OCI-LY3 (cell line): ENCODE data around the gene DNAJC4.
A peak's percentile ranks its signal among the peaks of the same experiment; 100 is the strongest.

Experiments used
- H2AFZ ChIP-seq: fragments of 200-600, 300-600 bp; shearing (Covaris generic); 2 replicates; pipeline ENCODE4 v1.6.0; 2014; ENCODE audit warnings: antibody characterized with exemption, low read depth, low read length
- H3K27ac ChIP-seq: fragments of 200-600, 300-600 bp; sonication (generic); 2 replicates; pipeline ENCODE4 v1.5.1; 2014; ENCODE audit warnings: mild to moderate bottlenecking, low read length, moderate library complexity, mixed read lengths
- H3K27me3 ChIP-seq: fragments of 200-600, 300-600 bp; sonication (generic); 2 replicates; pipeline ENCODE4 v1.6.1; 2014; ENCODE audit warnings: low read depth, low read length, mixed read lengths
- H3K36me3 ChIP-seq: fragments of 200-600, 300-600 bp; sonication (generic); replicated peaks from 2 replicates; pipeline ENCODE3; 2014; ENCODE audit warnings: low read depth, low read length, mixed read lengths
- H3K4me1 ChIP-seq: fragments of 300-600, 200-600 bp; sonication (generic); 2 replicates; pipeline ENCODE4 v1.6.1; 2014; ENCODE audit warnings: low read length, mixed read lengths
- H3K4me2 ChIP-seq: fragments of 200-600, 300-600 bp; sonication (generic); 2 replicates; pipeline ENCODE4 v1.6.1; 2014; ENCODE audit warnings: low read length, mixed read lengths
- H3K4me3 ChIP-seq: fragments of 300-600, 200-600 bp; sonication (generic); 2 replicates; pipeline ENCODE4 v1.5.1; 2014; ENCODE audit warnings: antibody characterized with exemption, mild to moderate bottlenecking, low read length, moderate library complexity
- H3K79me2 ChIP-seq: fragments of 300-600, 200-600 bp; shearing (Covaris generic); 2 replicates; pipeline ENCODE4 v1.6.1; 2014; ENCODE audit warnings: mild to moderate bottlenecking, low read length, mixed read lengths
- H3K9ac ChIP-seq: fragments of 300-600, 200-600 bp; shearing (Covaris generic); 2 replicates; pipeline ENCODE4 v1.6.0; 2014; ENCODE audit warnings: mild to moderate bottlenecking, low read length, moderate library complexity
- H3K9me3 ChIP-seq: fragments of 200-600, 300-600 bp; shearing (Covaris generic); 2 replicates; pipeline ENCODE4 v1.6.1; 2014; ENCODE audit warnings: low read length, mixed read lengths; ENCODE audit not compliant: insufficient read depth
- H4K20me1 ChIP-seq: fragments of 200-600, 300-600 bp; sonication (generic); 2 replicates; pipeline ENCODE4 v1.6.1; 2016; ENCODE audit warnings: low read length, mixed read lengths; ENCODE audit not compliant: insufficient read depth
- CTCF ChIP-seq: fragments of 200-600, 300-600 bp; sonication (generic); IDR thresholded peaks from 2 replicates; pipeline ENCODE4 v1.5.1; 2014; ENCODE audit warnings: antibody characterized with exemption, low read length, low read depth
- EZH2phosphoT487 ChIP-seq: fragments of 200-600 bp; shearing (Covaris generic); IDR thresholded peaks from 2 replicates; pipeline ENCODE4 v1.6.1; 2018; ENCODE audit warnings: antibody characterized with exemption, mixed run types, low read depth

The DNAJC4 gene

DNA sequence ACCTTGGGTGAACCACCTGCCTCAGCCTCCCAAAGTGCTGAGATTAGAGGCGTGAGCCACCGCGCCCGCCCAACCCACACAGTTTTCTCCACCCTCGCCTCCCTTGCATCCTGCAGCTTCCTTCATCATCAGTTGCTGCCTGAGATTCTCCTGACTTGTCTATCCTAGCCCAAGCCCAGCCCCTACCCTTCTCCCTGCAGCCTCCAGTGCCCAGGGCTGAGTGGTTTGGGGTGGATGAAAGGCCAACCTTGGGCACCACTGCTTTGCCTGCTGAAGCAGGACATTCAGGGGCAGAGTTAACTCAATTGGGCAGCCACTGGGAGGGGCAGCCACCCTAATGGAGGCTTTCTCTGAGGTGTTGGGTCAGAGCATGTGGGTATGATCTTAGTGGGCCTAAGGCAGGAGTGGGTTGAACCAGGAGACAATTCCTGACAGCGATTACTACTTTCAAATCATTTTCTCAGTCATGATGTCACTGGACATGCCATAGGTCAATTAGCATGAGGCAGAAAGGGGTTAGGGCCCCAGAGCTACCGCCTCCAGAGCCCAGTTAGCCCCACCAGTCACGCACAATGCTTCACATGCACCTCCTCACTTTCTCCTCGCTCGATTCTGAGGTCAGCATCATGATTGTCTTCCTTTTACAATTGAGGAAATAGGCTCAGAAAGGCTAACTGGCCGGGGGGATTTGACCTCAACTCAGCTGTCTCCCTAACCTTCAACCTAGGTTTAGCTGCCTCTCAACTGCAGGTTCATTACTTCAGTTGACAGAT is 9.5 kb downstream of the DNAJC4 start:
- no peaks in the 10 kb centered on the region for H3K27me3 ChIP-seq
- H3K9me3 ChIP-seq, result no peaks in the 10 kb centered on the region
- H3K4me2 ChIP-seq, result peak overlapping the region; percentile 99
- H4K20me1 ChIP-seq, result peaks cover 12% of the 10 kb centered on the region; the same call in 1 of the 2 replicates
- H3K9ac ChIP-seq, result peak overlapping the region; percentile 94
- H3K79me2 ChIP-seq, result peaks cover 49% of the 10 kb centered on the region
- H3K27ac ChIP-seq, result peak overlapping the region; percentile 89
- H3K4me3 ChIP-seq, result peak overlapping the region; percentile 94
- peaks cover 50% of the 10 kb centered on the region for H3K36me3 ChIP-seq
- H3K4me1 ChIP-seq, result peaks cover 61% of the 10 kb centered on the region
- H2AFZ ChIP-seq, result no peak overlapping the region
- TF ChIP-seq EZH2phosphoT487, result no peak

DNA sequence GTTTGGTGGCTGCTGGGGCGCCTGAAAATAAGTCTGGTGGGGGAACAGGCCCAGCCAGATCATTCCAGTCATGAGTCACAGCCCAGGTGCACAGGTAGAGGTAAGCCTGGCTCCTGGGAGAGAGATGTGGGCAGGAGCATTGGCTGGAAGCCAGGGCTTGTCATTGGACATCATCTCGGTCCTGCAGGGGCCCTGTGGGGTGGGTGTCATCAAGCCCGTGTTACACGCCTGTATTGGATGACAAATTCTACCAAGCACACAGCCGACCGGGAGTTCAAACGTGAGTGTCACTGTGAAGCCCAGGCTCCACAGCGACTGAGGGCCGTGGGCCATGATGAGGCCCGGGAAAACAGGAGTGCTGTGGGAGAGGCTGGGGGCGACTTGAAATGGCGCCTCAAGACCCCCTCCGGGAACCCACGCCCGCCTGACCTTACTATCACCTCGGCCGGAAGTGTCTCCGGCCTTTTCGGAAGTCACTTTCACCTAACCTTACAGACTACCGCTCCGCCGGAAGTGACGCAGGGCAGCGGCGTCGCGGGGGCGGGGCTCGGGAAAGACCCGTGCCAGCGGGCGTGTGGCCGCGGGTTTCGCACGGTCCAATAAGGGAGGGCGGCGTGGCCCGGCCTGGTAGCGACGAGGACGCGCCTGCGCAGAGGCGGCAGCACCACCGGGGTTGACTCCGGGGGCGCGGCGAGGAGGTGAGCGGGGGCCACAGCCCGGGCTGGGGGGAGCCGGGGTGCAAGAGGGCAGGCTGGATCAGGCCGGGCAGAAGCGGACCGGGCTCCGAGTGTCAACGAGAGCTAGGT is 10.3 kb downstream of the DNAJC4 start, which contains the start of gene FKBP2:
FKBP2 (plus strand) TSS at position 661 of the 806 bp plus-strand sequence. CDS start 1,293 bp downstream, outside the sequence.
- no peaks in the 10 kb centered on the region for H3K27me3 ChIP-seq
- H2AFZ ChIP-seq, result 0 out of 2 replicates have a peak within 1 kb of the TSS, but pooled peaks have one; percentile 35
- H3K9me3 ChIP-seq, result no peaks in the 10 kb centered on the region
- H3K27ac ChIP-seq, result peak within 1 kb of the TSS; percentile 89
- peaks cover 6% of the 10 kb centered on the region; the same call in 1 of the 2 replicates for H4K20me1 ChIP-seq
- H3K4me2 ChIP-seq, result peak within 1 kb of the TSS; percentile 99
- TF ChIP-seq CTCF, result no peak
- no peak for TF ChIP-seq EZH2phosphoT487
- H3K79me2 ChIP-seq, result peaks cover 50% of the 10 kb centered on the region
- H3K36me3 ChIP-seq, result peaks cover 47% of the 10 kb centered on the region
- H3K9ac ChIP-seq, result peak within 1 kb of the TSS; percentile 94
- H3K4me3 ChIP-seq, result peak within 1 kb of the TSS; percentile 94
- peaks cover 61% of the 10 kb centered on the region for H3K4me1 ChIP-seq

- Histone ChIP-seq H3K79me2 (peaks cover 50% of the 10 kb centered on the region), H3K4me1 (peaks cover 56% of the 10 kb centered on the region), H3K4me2 (peak overlapping the region; percentile 99), H4K20me1 (0 out of 2 replicates have a peak, but pooled peaks cover 3% of the 10 kb centered on the region), H2AFZ (0 out of 2 replicates have a peak overlapping the region, but pooled peaks have one; percentile 35), H3K36me3 (peaks cover 42% of the 10 kb centered on the region), H3K9ac (peak overlapping the region; percentile 94), H3K4me3 (peak overlapping the region; percentile 94), H3K27ac (peak overlapping the region; percentile 89), H3K9me3 (no peaks in the 10 kb centered on the region), H3K27me3 (no peaks in the 10 kb centered on the region)
- TF ChIP-seq EZH2phosphoT487 (no peak), CTCF (no peak)
Observed at GRCh38 chr11:64241241-64241490, 10.8 kb downstream of the DNAJC4 start.

DNA sequence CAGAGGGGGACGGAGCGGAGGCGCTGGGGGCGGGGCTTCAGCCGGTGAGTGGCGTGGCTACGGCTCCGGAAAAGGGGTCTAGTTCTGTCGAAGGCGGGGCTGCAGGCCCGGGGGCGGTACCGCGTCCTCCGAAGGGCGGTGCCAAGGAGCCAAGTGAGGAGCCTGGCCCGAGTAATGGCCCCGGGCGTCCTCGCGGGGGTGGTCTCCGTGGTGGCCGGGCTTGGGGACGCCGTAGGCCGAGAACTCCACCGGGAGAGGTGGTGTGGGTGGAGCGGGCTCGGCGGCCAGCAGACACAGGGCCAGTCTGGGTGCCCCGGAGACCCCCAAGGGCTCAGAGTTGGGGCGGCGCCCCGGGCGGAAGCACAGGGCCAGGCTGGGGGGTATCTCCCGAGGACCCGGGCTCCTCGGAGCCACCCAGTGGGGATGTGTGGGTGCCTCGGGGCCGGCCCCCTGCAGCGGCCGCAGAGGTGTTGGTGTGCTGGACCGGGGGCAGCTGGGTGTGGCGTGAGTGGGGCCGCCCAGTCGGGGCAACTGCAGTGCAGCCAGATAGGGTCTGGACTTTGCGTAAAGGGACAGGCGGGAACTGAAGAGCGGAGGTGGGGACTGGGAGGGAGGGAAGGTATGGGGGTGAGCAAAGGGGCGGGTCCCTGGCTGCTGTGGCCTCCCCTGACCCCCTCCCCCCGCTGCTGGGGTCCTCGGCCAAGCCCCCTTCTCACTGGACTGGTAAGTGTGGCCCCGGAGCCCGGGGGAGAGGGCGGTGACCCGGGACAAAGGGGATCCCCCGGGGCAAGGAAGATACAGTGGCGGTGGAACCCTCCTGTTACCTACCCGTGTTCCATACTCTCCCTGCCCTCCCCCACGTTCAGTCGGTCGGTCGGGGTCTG is 11.4 kb downstream of the DNAJC4 start:
- H2AFZ ChIP-seq, result no peak overlapping the region
- 0 out of 2 replicates have a peak, but pooled peaks cover 3% of the 10 kb centered on the region for H4K20me1 ChIP-seq
- peak overlapping the region; percentile 88 for H3K9ac ChIP-seq
- no peaks in the 10 kb centered on the region for H3K27me3 ChIP-seq
- peaks cover 55% of the 10 kb centered on the region for H3K79me2 ChIP-seq
- H3K4me2 ChIP-seq, result peak overlapping the region; percentile 89
- H3K9me3 ChIP-seq, result no peaks in the 10 kb centered on the region
- H3K36me3 ChIP-seq, result peaks cover 41% of the 10 kb centered on the region
- H3K4me1 ChIP-seq, result peaks cover 56% of the 10 kb centered on the region
- H3K4me3 ChIP-seq, result peak overlapping the region; percentile 84
- peak overlapping the region; percentile 73 for H3K27ac ChIP-seq
- TF ChIP-seq EZH2phosphoT487 (no peak), CTCF (no peak)
